HepG2 (cell line): Measurements from ENCODE around the gene LYZ. TPM values are rescaled to one million over a fixed set of nuclear protein-coding genes. Genes with fewer than 3 reads are reported as not detected.

Experiments
- ASH2L ChIP-seq: fragments of 300-600, 200-600 bp; sonication (generic); IDR thresholded peaks from 2 replicates; pipeline ENCODE4 v1.7.0; 2017; ENCODE audit warnings: low read depth, mild to moderate bottlenecking, moderate library complexity, mixed read lengths, low read length; ENCODE audit not compliant: insufficient read length
- HNRNPUL1 ChIP-seq: fragments of 200-400 bp; formaldehyde crosslinking; IDR thresholded peaks from 2 replicates; pipeline ENCODE4 v1.6.1; 2017; ENCODE audit warnings: low read depth, mild to moderate bottlenecking, low read length, moderate library complexity
- NCOR1 ChIP-seq: fragments of 200-600 bp; sonication (generic); IDR thresholded peaks from 2 replicates; pipeline ENCODE4 v1.7.0; 2017; ENCODE audit warnings: antibody characterized with exemption, low read length, borderline replicate concordance
- ZBTB40 ChIP-seq, 2 experiments: fragments of 450-650 bp in 1 of 2; sonication (generic) in 1 of 2; formaldehyde crosslinking in 1 of 2; IDR thresholded peaks; 2 replicates each; pipeline versions ENCODE4 v1.6.1 to v1.8.0; 2016 to 2022; ENCODE audit warnings: antibody characterized with exemption in 1 of 2, mild to moderate bottlenecking in 1 of 2, missing genetic modification reagents in 1 of 2
- ZNF431 ChIP-seq: sonication (generic); formaldehyde crosslinking; IDR thresholded peaks from 2 replicates; pipeline ENCODE4 v1.9.0; 2022; ENCODE audit warnings: missing genetic modification reagents, low read depth, mild to moderate bottlenecking, borderline replicate concordance
- polyA plus RNA-seq, 8 experiments: library from polyadenylated mRNA; depleted of rRNA in 3 of 8; stranded (reverse) in 7 of 8; unstranded in 1 of 8; fragments of >200 nt; fragmentation: Illumina TruSeq in 4 of 8; extraction: Trizol in 4 of 8; gene quantifications; 2 replicates each; pipeline versions ENCODE4 v1.2.1 to v1.2.3, GENCODE V29; 2011 to 2016; ENCODE audit warnings: low read depth in 4 of 8, missing spikeins in 1 of 8, mixed read lengths in 1 of 8; ENCODE audit not compliant: insufficient read depth in 1 of 8
- total RNA-seq, 5 experiments: library from RNA; depleted of rRNA; stranded (reverse); fragments of >200 nt; fragmentation: Illumina TruSeq; extraction: Trizol; gene quantifications; 2 replicates each; pipeline ENCODE4 v1.2.3, GENCODE V29; 2016; ENCODE audit warnings: low read depth in 1 of 5
- TF ChIP-seq, protein P1 (sequence below): sonication (generic); formaldehyde crosslinking; IDR thresholded peaks from 2 replicates; pipeline ENCODE4 v1.5.0; 2020; ENCODE audit warnings: mild to moderate bottlenecking, missing genetic modification reagents, borderline replicate concordance
- TF ChIP-seq, protein P2 (sequence below): sonication (generic); formaldehyde crosslinking; IDR thresholded peaks from 2 replicates; pipeline ENCODE4 v1.8.0; 2022; ENCODE audit warnings: mild to moderate bottlenecking, missing genetic modification reagents

LYZ gene
- total and polyA plus RNA-seq, 2 of the 13 experiments (the other 11 are each of a cell fraction or from before 2014, with no cell fraction given), result 1,788 to 2,054 TPM

DNA sequence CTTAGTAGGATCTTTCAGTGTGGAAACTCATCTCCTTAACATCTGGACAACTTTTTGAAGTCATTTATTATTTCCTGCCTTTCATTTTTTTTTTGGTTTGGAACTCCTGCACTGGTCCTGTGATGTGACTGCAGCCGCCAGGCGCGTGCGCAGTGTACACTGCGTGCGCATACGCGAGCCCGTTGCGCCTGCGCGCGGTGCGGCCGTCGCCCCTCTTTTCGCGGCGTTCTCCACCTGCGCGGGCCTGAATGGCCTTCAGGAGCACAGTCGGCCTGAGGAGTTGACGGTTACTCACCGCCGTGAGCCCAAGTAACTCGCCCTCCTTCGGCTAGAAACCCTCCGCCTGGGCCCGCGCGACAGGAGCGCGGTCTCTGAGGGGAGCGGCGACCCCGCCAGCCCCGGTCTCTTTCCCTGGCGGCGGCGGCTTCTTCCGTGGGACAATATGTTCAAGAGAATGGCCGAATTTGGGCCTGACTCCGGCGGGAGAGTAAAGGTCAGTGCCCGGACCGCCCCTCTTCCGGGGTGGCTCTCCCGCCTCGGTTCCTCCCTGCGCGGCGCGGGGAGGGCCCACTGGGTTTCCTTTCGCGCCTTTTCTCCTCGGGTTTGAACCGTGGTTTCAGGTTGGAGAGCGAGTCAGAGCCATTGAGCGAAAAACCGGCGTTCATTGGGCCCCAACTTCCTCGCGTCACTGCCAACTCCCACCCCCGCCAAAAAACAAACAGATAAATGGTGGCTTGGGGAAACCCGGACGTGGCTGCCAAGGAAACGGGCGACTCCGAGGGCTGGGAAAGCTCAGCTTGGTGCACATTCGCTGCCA, 11.6 kb downstream of the LYZ start, which contains the start of gene YEATS4 (continued):
- TF ChIP-seq NCOR1, result peak; percentile 64; the same call in 1 of the 2 replicates
- TF ChIP-seq, protein P1, sequence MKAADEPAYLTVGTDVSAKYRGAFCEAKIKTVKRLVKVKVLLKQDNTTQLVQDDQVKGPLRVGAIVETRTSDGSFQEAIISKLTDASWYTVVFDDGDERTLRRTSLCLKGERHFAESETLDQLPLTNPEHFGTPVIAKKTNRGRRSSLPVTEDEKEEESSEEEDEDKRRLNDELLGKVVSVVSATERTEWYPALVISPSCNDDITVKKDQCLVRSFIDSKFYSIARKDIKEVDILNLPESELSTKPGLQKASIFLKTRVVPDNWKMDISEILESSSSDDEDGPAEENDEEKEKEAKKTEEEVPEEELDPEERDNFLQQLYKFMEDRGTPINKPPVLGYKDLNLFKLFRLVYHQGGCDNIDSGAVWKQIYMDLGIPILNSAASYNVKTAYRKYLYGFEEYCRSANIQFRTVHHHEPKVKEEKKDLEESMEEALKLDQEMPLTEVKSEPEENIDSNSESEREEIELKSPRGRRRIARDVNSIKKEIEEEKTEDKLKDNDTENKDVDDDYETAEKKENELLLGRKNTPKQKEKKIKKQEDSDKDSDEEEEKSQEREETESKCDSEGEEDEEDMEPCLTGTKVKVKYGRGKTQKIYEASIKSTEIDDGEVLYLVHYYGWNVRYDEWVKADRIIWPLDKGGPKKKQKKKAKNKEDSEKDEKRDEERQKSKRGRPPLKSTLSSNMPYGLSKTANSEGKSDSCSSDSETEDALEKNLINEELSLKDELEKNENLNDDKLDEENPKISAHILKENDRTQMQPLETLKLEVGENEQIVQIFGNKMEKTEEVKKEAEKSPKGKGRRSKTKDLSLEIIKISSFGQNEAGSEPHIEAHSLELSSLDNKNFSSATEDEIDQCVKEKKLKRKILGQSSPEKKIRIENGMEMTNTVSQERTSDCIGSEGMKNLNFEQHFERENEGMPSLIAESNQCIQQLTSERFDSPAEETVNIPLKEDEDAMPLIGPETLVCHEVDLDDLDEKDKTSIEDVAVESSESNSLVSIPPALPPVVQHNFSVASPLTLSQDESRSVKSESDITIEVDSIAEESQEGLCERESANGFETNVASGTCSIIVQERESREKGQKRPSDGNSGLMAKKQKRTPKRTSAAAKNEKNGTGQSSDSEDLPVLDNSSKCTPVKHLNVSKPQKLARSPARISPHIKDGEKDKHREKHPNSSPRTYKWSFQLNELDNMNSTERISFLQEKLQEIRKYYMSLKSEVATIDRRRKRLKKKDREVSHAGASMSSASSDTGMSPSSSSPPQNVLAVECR, result peak; percentile 97
- TF ChIP-seq, protein P2, sequence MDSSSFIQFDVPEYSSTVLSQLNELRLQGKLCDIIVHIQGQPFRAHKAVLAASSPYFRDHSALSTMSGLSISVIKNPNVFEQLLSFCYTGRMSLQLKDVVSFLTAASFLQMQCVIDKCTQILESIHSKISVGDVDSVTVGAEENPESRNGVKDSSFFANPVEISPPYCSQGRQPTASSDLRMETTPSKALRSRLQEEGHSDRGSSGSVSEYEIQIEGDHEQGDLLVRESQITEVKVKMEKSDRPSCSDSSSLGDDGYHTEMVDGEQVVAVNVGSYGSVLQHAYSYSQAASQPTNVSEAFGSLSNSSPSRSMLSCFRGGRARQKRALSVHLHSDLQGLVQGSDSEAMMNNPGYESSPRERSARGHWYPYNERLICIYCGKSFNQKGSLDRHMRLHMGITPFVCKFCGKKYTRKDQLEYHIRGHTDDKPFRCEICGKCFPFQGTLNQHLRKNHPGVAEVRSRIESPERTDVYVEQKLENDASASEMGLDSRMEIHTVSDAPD (CRISPR knock-in tag), result peak; percentile 56
- TF ChIP-seq ZNF431 (CRISPR knock-in tag), result peak; percentile 71; the same call in 1 of the 2 replicates
- TF ChIP-seq ZBTB40 (IDR thresholded peaks at IDR 0.05), result no peak
- peak; percentile 67 for TF ChIP-seq ZBTB40 (CRISPR knock-in tag; IDR thresholded peaks at IDR 0.05)
- TF ChIP-seq ASH2L, result peak; percentile 96
- no peak for TF ChIP-seq HNRNPUL1
